GM18519 (cell line): Measurements from ENCODE around the gene WNT7B.

Experiments
- ATAC-seq: cut with Tn5 transposase; IDR thresholded peaks from one replicate; pipeline ENCODE4 v1.9.1; 2021; ENCODE audit warnings: mild to moderate bottlenecking, moderate library complexity; ENCODE audit not compliant: unreplicated experiment, low FRiP score

WNT7B gene

GRCh38 chr22:45977003-45977411 lies at the start of gene WNT7B:
Gene WNT7B, minus strand, starts transcription at chr22:45977162. Its CDS starts 408 bp downstream, at chr22:45976754.
- ATAC-seq: no peak

DNA sequence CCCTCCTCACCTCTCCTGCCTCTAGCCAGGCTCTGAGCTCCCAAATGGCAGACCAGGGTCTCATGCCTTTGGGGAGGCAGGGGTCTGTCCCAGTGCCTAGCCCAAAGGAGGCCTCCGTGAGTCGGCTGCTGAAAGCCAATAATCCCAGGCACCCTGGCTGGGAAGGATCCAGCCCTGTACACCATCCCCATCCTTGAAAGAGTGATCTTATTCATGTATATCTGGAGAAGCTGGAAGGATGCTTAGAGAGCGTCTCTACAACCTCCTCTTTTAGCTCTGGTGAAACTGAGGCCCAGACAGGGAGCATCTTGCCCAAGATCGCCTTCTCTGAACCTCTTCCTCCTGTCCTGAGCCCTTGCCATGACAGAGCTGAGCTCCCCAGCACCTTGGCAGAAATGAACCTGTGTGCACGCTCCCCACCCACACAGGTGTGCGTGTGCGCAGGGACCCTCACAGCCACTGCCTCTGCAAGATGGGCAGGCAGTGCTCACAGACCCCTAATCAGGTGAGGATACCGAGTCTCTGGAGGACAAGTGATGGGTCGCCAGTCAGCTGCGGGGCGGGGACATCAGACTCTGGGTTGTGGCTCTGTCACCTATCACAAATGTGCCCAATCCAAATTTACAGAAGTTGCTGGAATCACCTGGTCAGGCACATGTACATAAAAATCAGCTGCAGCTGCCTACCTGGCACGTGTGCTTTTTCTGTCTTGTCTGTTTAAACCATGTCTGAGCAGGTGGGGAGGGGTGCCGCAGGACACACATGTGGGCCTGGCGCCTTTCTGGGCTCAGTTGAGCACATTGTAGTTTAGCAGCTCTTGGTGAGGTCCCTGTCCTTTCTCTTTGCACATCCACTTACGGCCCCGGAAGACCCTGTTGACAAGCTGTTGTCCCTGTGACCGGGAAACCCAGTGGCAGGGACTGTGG lies 49.3 kb upstream of the WNT7B start:
- no peak for ATAC-seq

DNA sequence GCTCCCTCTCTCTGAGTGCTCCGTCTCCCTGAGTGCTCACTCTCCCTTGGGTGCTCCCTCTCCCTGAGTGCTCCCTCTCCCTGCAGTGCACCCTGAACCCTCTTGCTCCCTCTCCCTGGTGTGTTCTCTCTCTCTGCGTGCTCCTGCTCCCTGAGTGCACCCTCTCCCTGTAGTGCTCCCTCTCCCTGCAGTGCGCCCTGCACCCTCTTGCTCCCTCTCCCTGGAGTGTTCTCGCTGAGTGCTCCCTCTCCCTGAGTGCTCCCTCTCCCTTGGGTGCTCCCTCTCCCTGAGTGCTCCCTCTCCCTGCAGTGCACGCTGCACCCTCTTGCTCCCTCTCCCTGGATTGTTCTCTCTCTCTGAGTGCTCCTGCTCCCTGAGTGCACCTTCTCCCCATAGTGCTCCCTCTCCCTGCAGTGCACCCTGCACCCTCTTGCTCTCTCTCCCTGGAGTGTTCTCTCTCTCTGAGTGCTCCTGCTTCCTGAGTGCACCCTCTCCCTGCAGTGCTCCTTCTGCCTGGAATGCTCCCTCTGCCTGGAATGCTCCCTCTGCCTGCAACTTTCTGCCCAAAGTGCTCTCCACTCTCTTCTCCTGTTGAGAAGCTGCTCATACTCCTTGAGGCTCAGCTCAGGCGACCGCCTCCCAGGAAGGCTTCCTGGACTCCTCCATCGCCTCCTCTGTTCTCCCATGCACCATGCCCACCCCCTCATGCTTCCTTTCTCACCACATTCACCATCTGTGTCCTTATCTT lies 48.4 kb upstream of the WNT7B start:
- no peak for ATAC-seq

- ATAC-seq: no peak
Measured at GRCh38 chr22:46024136-46024840, 47.3 kb upstream of the WNT7B start.

DNA sequence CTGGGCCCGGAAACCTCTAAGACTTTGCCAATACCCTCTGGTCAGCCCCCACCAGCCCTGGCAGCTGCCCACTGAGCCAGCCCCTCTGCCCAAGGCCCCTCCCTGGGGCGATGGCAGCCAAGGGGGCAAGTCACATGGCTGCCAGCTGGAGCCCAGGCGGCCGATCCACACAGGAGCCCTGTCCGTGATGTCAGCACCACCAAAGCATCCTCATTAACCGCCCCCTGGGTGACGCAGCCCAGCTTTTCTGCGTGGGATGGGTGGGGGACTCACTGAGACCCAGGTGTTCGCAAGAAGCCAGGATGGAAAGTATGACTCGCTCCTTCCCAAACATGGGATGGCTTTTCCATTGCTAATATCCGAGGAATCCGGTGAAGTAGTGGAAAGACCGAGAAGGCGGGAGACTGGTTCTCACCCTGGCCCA lies 46.6 kb upstream of the WNT7B start:
- no peak for ATAC-seq

DNA sequence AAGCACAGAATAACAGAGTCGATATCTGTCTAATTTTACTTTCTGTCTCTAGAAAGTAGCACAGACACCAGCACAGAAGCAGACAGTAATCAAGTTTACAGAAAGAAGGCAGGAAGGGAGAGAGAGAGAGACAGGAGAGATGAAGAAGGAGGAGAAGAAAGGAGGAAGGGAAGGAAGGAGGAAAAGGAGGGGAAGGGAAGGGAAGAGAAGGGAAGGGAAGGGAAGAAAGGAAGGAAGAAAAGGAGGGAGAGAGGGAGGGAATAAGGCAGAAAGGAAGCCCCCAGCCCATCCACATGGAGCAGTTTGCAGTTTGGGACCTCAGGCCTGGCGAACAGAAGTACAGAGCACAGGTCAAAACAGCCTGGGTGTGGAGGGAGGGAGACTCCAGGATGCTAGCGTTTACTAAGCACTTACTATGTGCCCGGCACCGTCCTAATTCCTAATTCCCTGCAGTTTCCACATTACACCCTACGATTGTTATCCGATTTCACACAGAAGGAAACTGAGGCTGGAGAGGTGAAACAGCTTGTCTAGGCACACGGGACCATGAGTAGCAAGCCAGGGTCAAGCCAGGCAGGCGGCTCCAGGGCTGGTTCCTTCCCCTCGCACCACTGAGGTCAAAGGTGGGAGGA lies 46.0 kb upstream of the WNT7B start:
- no peak for ATAC-seq

DNA sequence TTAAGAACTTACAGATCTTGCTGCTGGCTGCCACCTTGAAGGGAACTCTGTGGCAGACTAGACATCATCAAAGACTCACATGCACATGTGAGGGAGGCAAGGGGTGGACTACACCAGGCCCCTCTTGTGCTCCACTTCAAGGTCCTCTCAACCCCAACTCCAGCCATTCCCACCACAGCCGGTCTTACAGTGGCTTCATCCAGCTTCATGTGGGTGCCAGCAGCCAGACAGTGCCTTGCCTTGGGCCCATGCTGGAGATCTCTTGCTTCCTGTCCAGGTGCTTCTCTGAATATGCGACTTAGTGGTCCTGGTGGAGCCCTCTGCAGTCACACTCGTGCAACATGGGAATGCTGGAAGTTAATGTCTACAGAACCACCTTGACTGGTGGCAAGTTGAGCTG lies 44.6 kb upstream of the WNT7B start:
- no peak for ATAC-seq

DNA sequence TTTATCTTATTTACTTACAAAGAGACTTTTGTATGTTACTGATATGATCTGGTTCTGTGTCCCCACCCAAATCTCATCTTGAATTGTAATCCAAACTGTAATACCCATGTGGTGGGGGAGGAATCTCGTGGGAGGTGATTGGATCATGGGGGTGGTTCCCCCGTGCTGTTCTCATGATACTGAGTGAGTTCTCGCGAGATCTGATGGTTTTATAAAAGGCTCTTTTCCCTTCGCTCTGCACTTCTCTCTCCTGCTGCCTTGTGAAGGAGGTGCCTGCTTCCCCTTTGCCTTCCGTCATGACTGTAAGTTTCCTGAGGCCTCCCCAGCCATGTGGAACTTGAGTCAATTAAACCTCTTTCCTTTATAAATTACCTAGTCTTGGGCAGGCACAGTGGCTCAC lies 42.4 kb upstream of the WNT7B start:
- no peak for ATAC-seq

DNA sequence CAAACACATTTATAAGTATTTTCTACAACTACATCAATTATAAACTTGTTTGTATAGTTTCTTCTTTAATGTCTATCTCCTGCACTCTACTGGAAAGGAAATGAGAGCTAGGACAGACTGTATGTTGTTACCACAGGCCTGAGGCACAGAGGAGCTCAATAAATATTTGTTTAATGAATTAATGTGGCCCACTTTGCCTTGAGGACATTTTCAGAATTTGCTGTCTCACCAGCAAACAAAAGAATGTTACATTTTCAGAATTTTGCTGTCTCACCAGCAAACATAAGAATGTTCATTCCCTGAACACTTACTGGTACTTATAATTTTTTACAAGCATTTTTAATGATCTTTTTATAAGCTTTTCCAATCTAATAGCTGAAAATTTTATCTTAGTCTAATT lies 41.9 kb upstream of the WNT7B start:
- no peak for ATAC-seq

DNA sequence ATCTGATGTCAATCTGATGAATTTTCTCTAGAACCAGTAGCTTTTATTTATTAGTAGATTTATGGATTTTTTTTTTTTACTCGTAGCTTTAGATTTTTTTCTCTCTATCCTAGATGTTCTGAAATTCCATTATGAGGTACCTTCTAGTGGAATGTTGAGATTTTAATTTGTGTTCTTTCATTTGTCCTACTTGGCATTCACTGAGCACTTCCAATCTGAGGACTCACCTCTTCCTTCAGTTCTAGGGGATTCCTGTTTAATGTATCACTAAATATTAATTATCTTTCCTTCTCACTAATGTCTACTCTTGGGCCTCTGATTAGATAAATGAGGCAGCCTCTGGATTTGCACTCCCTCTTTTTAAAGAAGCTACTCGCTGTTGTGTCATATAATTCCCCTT lies 40.2 kb upstream of the WNT7B start:
- ATAC-seq: no peak

GRCh38 chr22:46013460-46014416 lies 36.8 kb upstream of the WNT7B start:
- ATAC-seq: no peak

- ATAC-seq: no peak
Measured at GRCh38 chr22:46012881-46013281, 35.9 kb upstream of the WNT7B start.

GRCh38 chr22:46012182-46012880 lies 35.4 kb upstream of the WNT7B start:
- ATAC-seq: no peak

GRCh38 chr22:46011627-46012181 lies 34.7 kb upstream of the WNT7B start:
- ATAC-seq: no peak

DNA sequence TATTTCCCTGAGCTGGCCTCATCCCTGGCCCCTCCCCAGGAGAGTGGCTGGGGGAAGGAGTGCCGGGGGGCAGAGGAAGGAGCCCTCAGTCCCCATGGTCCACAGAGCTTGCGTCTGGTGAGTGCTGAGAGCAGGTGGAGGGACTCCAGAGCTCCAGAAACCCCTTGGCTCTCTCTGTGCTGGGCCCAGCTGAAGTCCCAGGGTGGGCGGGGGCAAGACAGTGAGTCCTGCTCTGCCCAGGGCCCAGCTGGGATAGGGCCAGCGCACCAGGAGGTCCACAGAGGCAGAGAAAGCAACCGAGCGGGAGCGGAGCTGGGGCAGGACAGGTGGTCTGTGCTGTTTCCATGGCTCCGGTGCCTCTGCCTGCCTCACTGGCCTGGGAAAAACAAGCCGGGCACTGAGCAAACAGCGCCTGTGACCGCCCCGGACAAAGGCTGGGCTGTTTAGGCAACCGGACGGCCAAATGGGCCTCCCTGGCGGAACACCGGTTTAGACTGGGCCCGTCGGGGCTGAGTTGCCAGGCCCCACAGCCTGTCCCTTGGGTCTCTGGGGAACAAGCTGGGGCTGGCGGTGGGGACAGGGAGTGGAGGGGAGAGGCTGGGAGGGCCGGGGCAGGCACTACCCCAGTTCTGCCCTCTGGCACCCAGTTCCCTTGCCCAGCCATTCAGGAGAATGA lies 34.1 kb upstream of the WNT7B start:
- ATAC-seq: no peak

- no peak for ATAC-seq
Measured at GRCh38 chr22:46010207-46010867, 33.4 kb upstream of the WNT7B start.

- no peak for ATAC-seq
Measured at GRCh38 chr22:46009730-46010129, 32.8 kb upstream of the WNT7B start.
